ENCODE measurements around the gene CAND2.
"Not testable (repeated sequence)": the region's sequence is repeated elsewhere in the genome, so short reads cannot be mapped to it uniquely, and the experiment has no call there.

DNA sequence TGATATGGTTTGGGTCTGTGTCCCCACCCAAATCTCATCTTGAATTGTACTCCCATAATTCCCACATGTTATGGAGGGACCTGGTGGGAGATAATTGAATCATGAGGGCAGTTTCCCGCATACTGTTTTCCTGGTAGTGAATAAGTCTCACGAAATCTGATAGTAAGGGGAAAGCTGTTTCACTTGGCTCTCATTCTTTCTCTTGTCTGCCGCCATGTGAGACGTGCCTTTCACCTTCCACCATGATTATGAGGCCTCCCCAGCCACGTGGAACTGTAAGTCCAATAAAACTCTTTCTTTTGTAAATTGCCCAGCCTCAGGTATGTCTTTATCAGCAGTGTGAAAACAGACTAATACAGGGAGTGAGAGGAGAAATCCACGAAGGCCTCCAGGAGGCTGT lies 20.5 kb upstream of the CAND2 start:
- TF ChIP-seq, protein P1, sequence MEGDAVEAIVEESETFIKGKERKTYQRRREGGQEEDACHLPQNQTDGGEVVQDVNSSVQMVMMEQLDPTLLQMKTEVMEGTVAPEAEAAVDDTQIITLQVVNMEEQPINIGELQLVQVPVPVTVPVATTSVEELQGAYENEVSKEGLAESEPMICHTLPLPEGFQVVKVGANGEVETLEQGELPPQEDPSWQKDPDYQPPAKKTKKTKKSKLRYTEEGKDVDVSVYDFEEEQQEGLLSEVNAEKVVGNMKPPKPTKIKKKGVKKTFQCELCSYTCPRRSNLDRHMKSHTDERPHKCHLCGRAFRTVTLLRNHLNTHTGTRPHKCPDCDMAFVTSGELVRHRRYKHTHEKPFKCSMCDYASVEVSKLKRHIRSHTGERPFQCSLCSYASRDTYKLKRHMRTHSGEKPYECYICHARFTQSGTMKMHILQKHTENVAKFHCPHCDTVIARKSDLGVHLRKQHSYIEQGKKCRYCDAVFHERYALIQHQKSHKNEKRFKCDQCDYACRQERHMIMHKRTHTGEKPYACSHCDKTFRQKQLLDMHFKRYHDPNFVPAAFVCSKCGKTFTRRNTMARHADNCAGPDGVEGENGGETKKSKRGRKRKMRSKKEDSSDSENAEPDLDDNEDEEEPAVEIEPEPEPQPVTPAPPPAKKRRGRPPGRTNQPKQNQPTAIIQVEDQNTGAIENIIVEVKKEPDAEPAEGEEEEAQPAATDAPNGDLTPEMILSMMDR (IDR thresholded peaks at IDR 0.05), result not testable (repeated sequence)
- not testable (repeated sequence) for TF ChIP-seq POLR2A (IDR thresholded peaks at IDR 0.05)

Data from tibial nerve (tissue), 3 donors.